HG03354 (cell line): Measurements from ENCODE around the gene HYAL1.
"Not testable (repeated sequence)": the region's sequence is repeated elsewhere in the genome, so short reads cannot be mapped to it uniquely, and the experiment has no call there.

Experiments used
- ATAC-seq: cut with Tn5 transposase; IDR thresholded peaks from one replicate; pipeline ENCODE4 v1.9.1; 2021; ENCODE audit warnings: mild to moderate bottlenecking; ENCODE audit not compliant: unreplicated experiment, poor library complexity, severe bottlenecking

The HYAL1 gene

GRCh38 chr3:50296721-50297383 lies 6.5 kb downstream of the HYAL1 start:
- no peak for ATAC-seq

DNA sequence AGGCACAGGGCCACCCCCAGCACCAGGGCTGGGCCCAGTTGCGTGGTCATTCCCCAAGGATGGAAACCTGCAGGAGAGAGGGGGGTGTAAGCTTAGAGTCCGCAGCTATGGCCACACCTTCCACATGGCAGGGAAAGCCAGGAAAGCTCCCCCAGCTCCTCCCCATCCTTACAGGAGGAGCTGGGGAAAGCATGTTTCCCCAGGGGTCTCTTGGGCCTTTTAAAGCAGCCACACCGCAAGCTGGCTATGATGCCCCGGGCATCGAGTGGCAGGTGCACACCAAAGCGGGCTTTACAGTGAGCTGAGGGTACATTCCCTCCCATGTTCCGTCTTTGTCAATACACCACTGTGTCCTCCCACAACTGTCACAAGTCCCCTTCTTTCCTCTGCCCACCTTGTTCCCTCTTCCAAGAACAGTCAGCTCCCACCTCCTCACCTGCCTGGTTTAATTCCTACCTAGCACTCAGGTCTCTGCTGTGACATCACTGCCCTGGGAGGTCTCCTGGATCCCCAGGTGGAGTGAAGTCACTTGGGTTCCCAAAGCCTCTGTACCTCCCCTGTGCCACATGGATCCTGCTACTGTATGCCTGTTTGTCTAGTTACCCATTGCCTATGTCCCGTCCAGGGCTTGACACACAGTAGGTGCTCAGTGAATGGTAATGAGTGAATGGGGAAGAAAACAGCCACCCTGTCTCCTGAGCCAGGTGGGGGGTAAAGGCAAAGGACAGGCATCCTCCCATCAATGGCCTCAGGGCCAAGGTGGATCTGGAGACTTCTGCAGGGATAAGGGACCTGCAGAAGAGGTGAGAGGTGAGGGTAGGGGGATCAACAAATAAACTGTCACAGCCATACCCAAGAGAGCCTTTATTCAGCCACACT lies 7.6 kb downstream of the HYAL1 start:
- no peak for ATAC-seq

DNA sequence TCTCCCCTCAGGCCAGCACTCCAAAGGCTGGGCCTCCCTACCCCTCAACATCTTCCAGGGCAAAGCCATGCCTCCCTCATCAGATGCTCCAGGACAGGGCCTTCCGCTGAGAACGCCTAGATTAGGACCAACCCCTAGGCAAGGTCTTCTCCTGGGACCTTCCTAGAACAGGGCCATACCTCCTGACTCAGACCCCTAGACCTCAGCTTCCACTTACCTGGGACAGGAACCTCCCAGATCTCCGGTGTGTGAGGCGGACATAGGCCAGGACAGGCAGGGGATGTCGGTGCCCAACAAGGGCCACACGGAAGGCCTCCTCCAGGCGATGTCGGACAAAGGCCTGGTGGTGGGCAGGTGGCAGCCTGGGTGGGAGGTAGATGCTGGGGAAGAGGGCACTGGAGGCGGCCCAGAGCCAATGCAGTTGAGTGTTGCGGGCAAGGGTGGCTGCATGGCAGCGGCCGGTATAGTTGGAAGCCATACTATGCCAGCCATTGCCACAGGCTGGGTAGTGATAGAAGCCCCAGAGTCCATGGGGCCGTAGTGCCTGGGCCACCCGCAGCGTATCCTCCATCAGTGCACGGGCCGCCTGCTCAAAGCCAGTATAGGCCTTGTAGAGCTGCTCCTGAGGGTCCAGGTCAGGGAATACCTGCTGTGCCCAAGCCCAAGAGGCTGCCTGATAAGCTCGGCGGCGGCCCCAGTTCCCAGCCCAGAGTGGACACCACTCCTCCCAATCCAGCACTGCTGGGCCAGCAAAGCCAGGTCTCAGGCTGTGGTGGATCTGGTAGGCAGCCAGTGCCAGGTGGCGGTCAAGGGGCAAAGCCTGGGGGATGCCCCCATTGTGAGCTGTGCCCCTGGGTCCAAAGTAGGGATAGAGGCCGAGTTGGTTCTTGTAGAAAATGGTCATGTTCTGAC lies 8.6 kb downstream of the HYAL1 start:
- no peak for ATAC-seq

DNA sequence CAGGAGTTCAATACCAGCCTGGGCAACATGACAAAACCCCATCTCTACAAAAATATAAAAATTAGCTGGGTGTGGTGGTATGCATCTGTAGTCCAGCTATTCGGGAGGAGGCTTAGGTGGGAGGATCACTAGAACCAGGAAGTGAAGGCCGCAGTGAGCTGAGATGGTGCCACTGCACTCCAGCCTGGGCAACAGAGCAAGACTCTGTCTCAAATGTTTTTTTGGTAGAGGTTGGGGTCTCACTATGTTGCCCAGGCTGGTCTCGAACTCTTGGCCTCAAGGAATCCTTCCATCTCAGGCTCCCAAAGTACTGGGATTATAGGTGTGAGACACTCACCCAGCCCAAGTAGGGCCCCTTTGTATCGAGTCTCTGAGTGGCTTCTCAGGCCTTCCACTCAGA lies 9.3 kb downstream of the HYAL1 start:
- no peak for ATAC-seq

- ATAC-seq = no peak
These were observed 10.1 kb downstream of the HYAL1 start for GRCh38 chr3:50293079-50293801.

- peak; percentile 95 for ATAC-seq
These were observed 11.0 kb downstream of the HYAL1 start, which contains the start of gene IFRD2 for GRCh38 chr3:50292159-50293078. TSS of gene IFRD2 (minus strand) at chr3:50292429. CDS start at chr3:50292274, 155 bp downstream.

GRCh38 chr3:50290161-50290641 lies 13.2 kb downstream of the HYAL1 start:
- ATAC-seq = no peak

DNA sequence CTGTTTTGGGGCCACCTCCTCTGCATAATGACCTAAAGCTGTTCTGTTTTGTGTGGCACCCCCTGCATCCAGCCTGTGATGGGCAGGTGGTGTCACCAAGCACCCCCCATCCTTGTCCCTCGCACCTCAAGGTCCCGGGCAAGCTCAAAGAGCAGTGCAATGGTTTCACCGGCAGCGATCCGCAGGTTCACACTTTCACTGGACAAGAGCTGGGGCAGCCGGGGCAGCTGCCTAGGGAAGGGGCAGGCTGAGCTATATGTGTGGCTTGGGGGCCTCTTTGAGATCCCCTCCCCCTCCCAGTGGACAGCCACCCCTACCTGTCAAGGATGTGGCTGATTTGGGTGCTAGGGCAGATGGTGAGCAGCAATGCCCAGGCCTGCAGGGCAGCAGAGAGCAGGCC lies 14.2 kb downstream of the HYAL1 start:
- no peak for ATAC-seq

DNA sequence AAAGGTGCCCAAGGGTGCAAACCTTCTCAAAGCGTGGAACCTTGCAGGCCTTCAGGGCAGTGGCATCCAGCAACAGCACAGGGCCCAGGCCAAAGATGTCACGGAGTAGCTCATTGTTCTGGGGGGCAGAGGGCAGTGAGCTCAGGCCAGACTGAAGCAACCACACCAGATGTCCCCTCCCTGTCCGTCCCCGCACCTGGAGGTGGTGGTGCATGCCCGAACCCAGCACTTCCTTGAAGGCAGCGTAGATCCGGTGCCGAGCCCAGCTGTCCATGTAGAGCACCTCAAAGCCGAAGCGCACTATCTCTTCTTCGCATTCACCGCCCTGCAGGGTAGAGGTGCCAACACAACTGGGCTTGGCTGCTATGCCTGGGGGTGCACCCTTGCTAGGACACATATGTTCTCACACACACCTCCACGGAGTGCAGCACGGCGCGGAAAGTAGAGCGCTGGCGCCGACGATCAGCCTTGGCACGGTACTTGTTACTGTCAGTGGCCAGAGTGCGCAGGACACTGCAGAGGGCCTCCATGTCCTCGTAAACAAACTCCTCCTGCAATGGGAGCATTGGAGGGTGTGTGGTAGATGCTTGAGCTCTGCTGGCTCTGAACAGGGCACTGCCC lies 14.9 kb downstream of the HYAL1 start:
- ATAC-seq = no peak

GRCh38 chr3:50287262-50287661 lies 16.1 kb downstream of the HYAL1 start:
- no peak for ATAC-seq

- ATAC-seq = no peak
These were observed 16.8 kb downstream of the HYAL1 start for GRCh38 chr3:50286322-50287227.

DNA sequence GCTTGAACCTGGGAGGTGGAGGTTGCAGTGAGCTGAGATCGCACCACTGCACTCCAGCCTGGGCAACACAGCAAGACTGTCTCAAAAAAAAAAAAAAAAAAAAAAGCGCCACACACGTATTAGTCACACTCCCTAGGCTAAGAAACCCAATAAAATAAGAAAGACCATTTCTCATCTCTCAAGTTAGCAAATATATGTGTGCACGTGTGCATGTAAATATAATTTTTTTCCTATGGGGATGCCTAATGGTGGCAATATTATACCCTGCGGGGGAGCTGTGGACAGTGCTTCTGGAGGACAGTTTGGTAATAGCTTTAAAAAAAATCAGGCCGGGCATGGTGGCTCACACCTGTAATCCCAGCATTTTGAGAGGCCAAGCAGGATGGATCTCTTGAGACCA lies 19.3 kb downstream of the HYAL1 start:
- not testable (repeated sequence) for ATAC-seq

DNA sequence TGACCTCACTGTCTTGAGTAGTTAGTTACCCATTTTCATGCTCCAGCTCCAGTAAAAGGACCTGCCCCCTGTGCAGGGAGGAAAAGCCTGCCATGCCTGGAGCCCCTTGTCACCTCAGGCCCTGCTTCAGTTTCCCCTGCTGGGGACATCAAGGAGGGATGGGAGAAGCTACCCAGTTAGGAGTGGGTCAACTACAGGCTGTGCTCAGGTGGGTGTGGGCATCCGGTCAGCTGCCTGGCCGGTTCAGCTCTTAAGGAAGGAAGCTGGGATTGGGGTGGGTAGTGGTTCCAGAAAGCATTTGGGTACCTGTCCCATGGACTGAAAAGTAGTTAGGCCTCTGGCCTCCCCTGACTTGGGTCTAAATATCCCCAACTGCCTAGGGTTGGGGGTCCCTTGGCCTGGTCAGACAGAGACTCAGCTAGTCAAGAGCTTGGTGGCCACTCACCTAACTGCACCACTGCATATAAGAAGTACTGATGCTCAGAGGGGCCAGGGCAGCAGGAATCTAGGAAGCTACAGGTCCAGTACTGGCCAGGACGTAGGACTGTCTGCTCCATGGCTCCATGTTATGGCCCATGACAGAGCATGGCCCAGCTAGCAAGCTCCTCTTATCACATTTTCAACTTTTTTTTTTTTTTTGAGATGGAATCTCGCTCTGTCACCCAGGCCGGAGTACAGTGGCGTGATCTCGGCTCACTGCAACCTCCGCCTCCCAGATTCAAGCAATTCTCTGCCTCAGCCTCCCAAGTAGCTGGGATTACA lies 23.9 kb downstream of the HYAL1 start:
- ATAC-seq = no peak

- ATAC-seq = no peak
These were observed 24.5 kb downstream of the HYAL1 start, which contains the start of gene LSMEM2 for GRCh38 chr3:50278880-50279224. TSS of gene LSMEM2 (plus strand) at chr3:50279087. CDS start at chr3:50279114, 27 bp downstream.

DNA sequence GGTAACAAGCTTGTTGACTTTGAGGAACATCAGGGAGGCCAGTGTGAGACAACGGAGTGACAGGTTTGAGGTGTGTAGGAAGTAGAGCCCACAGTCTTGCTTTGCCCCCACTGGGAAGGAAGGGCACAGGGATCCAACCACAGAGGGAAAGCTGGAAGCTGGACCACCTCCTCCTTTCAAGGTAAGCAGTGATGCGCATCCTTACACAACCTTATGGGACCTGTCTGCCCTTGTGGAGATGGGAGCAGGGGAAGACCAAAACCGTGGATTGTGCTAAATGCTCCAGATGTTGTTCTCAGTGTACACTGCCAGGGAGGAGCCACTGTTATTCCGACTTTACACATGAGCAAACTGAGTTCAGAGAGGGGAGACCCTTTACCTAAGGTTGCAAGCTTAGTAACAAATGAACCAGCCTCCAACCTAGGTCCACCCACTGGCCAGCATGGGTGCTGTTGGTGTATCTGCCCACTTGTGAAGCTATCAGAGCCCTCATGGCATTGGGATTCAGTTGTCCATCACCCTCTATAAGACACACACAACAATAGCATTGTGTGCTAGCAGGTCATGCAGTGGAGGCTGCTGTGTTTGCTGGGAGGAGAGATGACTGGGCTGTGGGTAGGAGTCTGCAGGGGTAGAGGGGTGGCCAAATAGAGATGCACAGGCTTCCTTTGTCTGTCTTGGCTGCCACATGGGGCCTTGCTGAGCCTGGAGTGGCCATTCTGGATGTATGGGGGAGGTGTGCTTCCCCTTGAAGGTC lies 25.1 kb downstream of the HYAL1 start:
- no peak for ATAC-seq

DNA sequence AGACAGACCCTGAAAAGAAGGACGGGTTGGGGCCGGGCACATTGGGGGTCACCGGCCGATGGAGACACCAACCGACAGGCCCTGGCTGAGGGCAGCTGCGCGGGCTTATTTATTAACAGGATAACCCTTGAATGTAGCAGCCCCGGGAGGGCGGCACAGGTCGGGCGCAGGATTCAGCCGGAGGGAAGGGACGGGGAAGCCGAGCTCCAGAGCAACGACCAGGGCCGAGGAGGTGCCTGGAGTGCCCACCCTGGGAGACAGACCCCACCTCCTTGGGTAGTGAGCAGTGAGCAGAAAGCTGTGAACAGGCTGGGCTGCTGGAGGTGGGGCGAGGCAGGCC lies 26.6 kb downstream of the HYAL1 start:
- no peak for ATAC-seq
